Choroid plexus epithelial cell (primary cell): Measurements from ENCODE around the gene SLC5A7.

Experiments
- DNase-seq: peaks from one replicate; pipeline ENCODE4 v3.0.0-alpha.2; 2010; ENCODE audit warnings: low read depth
- H3K4me3 ChIP-seq: 2 replicates; pipeline ENCODE4 v1.5.1; 2011; ENCODE audit warnings: low read depth, mild to moderate bottlenecking, control low read depth, low read length, moderate library complexity
- TF ChIP-seq, protein P1 (sequence below): conservative IDR thresholded peaks from 2 replicates; pipeline ENCODE4 v1.5.1; 2011; ENCODE audit warnings: low read depth, mild to moderate bottlenecking, control low read depth, inconsistent platforms, low read length, moderate library complexity

Gene SLC5A7

DNA sequence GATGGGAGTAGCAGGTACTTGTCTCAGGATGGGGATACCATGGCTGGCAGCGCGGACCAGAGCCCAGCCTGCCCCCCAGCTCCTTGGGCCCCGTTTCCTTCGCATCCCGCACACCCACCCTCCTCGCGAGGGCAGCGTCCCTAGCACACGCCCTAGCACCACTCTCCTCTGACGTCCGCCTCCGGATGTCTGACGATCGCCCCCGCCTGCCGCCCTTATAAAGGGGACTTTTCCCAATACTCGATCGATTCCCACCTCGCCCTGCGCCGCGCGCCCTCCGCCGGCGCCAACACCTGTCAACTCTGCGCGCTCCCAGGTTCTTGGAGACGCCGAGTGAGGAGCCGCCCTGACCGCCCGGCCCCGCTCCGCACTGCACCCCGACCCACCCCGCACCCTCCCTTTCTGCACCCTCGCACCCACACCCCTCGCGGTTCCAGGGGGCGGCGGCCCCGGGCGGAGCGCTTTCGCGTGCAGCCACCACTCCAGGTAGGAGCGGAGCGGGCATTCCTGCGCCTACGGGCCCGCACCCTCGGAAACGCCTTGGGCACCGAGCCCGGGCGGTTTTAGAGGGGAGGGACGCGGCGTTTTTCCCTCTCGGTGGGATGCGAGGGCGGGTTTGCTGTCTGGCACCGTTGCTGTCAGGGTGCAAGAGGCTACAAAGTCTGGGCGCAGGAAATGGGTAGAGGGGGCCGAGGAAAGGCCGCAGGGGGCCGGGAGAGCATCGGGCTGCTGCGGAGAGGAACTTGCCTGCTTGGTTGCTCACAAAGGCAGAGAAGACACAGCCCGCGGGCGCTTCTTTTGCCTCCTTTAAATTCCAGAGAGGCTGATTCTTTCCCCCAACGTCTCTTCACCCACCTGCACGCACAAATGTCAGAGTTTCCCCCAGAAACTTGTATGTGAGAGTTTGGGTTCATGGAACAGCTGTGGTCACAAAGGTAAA lies at the start of gene SLC5A7:
Gene SLC5A7, plus strand, starts transcription at position 247 of the 940 bp plus-strand sequence. CDS start 1,632 bp downstream, outside the sequence.
- no peak within 1 kb of the TSS for H3K4me3 ChIP-seq
- TF ChIP-seq, protein P1, sequence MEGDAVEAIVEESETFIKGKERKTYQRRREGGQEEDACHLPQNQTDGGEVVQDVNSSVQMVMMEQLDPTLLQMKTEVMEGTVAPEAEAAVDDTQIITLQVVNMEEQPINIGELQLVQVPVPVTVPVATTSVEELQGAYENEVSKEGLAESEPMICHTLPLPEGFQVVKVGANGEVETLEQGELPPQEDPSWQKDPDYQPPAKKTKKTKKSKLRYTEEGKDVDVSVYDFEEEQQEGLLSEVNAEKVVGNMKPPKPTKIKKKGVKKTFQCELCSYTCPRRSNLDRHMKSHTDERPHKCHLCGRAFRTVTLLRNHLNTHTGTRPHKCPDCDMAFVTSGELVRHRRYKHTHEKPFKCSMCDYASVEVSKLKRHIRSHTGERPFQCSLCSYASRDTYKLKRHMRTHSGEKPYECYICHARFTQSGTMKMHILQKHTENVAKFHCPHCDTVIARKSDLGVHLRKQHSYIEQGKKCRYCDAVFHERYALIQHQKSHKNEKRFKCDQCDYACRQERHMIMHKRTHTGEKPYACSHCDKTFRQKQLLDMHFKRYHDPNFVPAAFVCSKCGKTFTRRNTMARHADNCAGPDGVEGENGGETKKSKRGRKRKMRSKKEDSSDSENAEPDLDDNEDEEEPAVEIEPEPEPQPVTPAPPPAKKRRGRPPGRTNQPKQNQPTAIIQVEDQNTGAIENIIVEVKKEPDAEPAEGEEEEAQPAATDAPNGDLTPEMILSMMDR, result no peak
- no peak for DNase-seq

- TF ChIP-seq, protein P1, result no peak
- no peak for DNase-seq
- H3K4me3 ChIP-seq, result no peak overlapping the region
These were observed 24.9 kb upstream of the SLC5A7 start for GRCh38 chr2:107961395-107961794.

DNA sequence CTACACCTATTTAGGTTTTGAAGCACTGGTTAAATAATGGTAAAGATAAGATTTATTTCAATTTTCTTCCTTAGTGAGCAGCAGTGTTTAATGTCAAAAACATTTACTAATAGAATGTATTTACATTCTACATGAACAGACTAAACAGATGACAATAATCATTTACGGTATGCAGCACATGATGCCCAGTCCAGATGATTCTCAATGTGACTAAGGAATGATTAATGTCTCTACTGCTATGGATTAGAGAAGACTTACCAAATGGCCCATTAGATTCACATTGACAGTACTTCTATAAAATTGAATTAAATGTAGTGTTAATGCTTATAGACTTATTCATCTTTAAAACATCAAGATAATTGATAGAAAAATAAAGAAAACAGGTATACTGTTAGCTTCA lies 22.1 kb upstream of the SLC5A7 start:
- DNase-seq, result no peak
- TF ChIP-seq, protein P1, result no peak
- no peak overlapping the region for H3K4me3 ChIP-seq

GRCh38 chr2:107984707-107985106 lies 1.6 kb upstream of the SLC5A7 start:
- H3K4me3 ChIP-seq, result no peak overlapping the region
- DNase-seq, result no peak
- TF ChIP-seq, protein P1, result no peak

- DNase-seq, result no peak
These were observed 1.8 kb downstream of the SLC5A7 start for GRCh38 chr2:107988108-107988507.

DNA sequence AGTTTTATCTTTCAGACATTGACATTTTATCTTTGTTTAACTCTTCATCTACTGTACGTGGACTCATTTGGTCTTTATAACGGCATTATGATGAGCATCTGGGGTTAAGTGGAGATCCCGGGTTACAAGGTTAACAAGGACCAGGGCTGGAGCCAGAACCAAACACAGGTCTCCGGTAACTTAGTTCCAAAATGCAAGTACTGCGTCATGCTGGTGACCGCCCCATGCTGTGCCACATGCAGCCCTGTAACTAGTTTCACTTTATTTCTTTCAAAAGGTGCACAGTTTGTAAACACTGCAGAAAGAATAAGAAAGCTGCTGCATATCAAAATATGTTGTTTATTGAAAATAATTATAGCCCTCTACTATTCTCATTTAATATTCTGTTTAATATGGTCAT lies 3.1 kb downstream of the SLC5A7 start:
- no peak overlapping the region for H3K4me3 ChIP-seq
- DNase-seq, result no peak
- TF ChIP-seq, protein P1, result no peak

More at GRCh38 chr2:107988108-107988507, 1.8 kb downstream of the SLC5A7 start:
- no peak overlapping the region for H3K4me3 ChIP-seq
- TF ChIP-seq, protein P1, result no peak

- TF ChIP-seq, protein P1, result no peak
These were observed 4.4 kb downstream of the SLC5A7 start for GRCh38 chr2:107990718-107991117.

More at GRCh38 chr2:107990718-107991117, 4.4 kb downstream of the SLC5A7 start:
- H3K4me3 ChIP-seq, result no peak overlapping the region
- no peak for DNase-seq
